Measurements from ENCODE around the gene SLC30A7.

DNA sequence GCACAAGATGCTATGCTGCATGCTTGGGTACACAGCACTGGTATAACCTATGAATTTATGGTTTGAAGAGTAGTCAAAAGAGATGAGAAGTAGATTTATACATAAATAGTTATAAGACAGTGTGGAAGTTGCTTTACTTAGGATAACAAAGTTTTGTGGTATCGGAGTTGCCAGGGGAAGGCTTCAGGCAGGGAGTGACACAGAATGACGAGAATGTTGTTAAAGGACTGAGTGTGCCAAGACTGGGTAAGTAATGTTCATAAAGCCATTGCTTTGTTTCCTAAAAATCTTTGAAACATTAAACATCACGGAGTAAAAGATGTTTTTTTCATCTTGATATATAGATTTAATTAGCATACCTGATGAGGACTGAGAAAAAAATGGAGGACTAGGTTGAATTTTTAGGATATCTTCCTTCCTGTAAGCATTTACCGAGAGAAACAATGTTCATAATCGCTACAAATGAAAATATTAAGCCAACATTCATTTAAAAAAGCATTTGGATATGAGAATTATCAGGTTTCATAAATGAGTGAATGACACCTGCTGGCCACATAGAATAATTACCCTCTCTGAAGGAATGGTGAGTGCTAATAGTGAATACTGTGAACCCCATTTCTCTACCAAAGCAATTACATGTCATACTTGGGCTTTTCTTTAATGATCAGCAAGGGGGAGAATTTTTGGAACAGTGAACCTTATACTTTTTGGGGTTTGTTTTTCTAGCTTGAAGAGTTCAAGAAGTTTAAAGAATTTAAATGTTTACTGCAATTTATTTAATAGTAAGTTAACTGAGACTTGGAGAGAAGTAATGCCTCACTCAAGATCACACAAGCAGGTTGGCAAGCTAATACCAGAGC lies 29.6 kb upstream of the SLC30A7 start:
- TF ChIP-seq SIN3A (IDR thresholded peaks at IDR 0.05; ENCODE audit: borderline replicate concordance, insufficient read depth, low read length) (no peak), TAF1 (IDR thresholded peaks at IDR 0.05; ENCODE audit: borderline replicate concordance, insufficient read depth, low read length) (no peak), POLR2AphosphoS5 (IDR thresholded peaks at IDR 0.05; ENCODE audit: low read depth, low read length) (no peak), FOXP2 (optimal IDR thresholded peaks at IDR 0.05; ENCODE audit: borderline replicate concordance, extremely low read depth, extremely low read length, insufficient read depth) (no peak)
- TF ChIP-seq, protein P1, sequence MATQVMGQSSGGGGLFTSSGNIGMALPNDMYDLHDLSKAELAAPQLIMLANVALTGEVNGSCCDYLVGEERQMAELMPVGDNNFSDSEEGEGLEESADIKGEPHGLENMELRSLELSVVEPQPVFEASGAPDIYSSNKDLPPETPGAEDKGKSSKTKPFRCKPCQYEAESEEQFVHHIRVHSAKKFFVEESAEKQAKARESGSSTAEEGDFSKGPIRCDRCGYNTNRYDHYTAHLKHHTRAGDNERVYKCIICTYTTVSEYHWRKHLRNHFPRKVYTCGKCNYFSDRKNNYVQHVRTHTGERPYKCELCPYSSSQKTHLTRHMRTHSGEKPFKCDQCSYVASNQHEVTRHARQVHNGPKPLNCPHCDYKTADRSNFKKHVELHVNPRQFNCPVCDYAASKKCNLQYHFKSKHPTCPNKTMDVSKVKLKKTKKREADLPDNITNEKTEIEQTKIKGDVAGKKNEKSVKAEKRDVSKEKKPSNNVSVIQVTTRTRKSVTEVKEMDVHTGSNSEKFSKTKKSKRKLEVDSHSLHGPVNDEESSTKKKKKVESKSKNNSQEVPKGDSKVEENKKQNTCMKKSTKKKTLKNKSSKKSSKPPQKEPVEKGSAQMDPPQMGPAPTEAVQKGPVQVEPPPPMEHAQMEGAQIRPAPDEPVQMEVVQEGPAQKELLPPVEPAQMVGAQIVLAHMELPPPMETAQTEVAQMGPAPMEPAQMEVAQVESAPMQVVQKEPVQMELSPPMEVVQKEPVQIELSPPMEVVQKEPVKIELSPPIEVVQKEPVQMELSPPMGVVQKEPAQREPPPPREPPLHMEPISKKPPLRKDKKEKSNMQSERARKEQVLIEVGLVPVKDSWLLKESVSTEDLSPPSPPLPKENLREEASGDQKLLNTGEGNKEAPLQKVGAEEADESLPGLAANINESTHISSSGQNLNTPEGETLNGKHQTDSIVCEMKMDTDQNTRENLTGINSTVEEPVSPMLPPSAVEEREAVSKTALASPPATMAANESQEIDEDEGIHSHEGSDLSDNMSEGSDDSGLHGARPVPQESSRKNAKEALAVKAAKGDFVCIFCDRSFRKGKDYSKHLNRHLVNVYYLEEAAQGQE (IDR thresholded peaks at IDR 0.05; ENCODE audit: insufficient read depth in 1 of 2, low read depth in 2 of 2, low read length in 2 of 2): no peak

Measured in PFSK-1 (cell line).